Ovary (tissue), 9 donors: ENCODE data around the gene PRPF38B. TPM values are rescaled to one million over a fixed set of nuclear protein-coding genes. Genes with fewer than 3 reads are reported as not detected.

ENCODE experiments used
- DNase-seq, 5 donors: peaks; one replicate each; pipeline ENCODE4 v3.0.0-alpha.2; 2019 to 2020
- H3K27ac ChIP-seq, 2 donors: fragments of 200-600 bp; one replicate each; pipeline versions ENCODE4 v1.5.1 to v1.8.0; 2019 to 2022
- H3K27me3 ChIP-seq: fragments of 200-600 bp; one replicate; pipeline ENCODE4 v1.8.0; 2022
- H3K36me3 ChIP-seq: fragments of 200-600 bp; sonication (generic); one replicate; pipeline ENCODE4 v1.5.1; 2019
- H3K4me1 ChIP-seq: one replicate; pipeline ENCODE4 v1.8.1; 2013; ENCODE audit warnings: mild to moderate bottlenecking, moderate library complexity; ENCODE audit not compliant: insufficient read depth
- H3K4me3 ChIP-seq: fragments of 200-600 bp; sonication (generic); one replicate; pipeline ENCODE4 v1.5.1; 2017
- H3K9me3 ChIP-seq, 2 donors: fragments of 200-600 bp in 1 of 2; sonication (generic) in 1 of 2; one replicate each; pipeline versions ENCODE4 v1.5.1 to v1.8.1; 2013 to 2019; ENCODE audit warnings: mild to moderate bottlenecking in 1 of 2, moderate library complexity in 1 of 2
- EP300 ChIP-seq: sonication (generic); formaldehyde crosslinking; IDR thresholded peaks from one replicate; pipeline ENCODE4 v1.6.1; 2017; ENCODE audit warnings: antibody characterized with exemption
- POLR2A ChIP-seq: fragments of 450-650 bp; IDR thresholded peaks from one replicate; pipeline ENCODE4 v1.6.1; 2017; ENCODE audit warnings: antibody characterized with exemption, mild to moderate bottlenecking, moderate library complexity
- WGBS, 3 donors: extraction: QIAGEN DNeasy Blood & Tissue Kit in 1 of 3; methylation state at CpG; one replicate each; pipeline versions ENCODE4 v1.1.5 to v1.1.7; 2013 to 2017; 5-methylcytosine and 5-hydroxymethylcytosine counted together
- intact Hi-C, 4 donors: fragments of 100-400 bp; cut with DNase I; formaldehyde crosslinking; loops; one replicate each; pipeline versions ENCODE4 v1.11.0 to v1.15.1; 2022 to 2023
- polyA plus RNA-seq, 2 donors: library from polyadenylated mRNA; stranded (reverse); fragments of 200-250 nt in 1 of 2; fragments of 350-450 nt in 1 of 2; fragmentation: Illumina TruSeq in 1 of 2; extraction: RNeasy Lipid Tissue Mini Kit (QIAGEN cat#74804) in 1 of 2; gene quantifications; one replicate each; pipeline ENCODE4 v1.2.3, GENCODE V29; 2013 to 2014
- total RNA-seq, 7 donors: library from RNA; depleted of rRNA in 2 of 7; stranded (reverse); fragments of >200 nt in 2 of 7; fragmentation: NEBNext Ultra II Directional in 3 of 7; extraction: Animal tissue kit (Norgen Biotek cat#: 25700) in 3 of 7; gene quantifications; one replicate each; pipeline versions ENCODE4 v1.1.0 to v1.2.4, GENCODE V29; 2016 to 2023
- TF ChIP-seq, protein P1 (sequence below), 3 donors: fragments of 450-650 bp in 2 of 3; fragments of 200-600 bp in 1 of 3; IDR thresholded peaks; one replicate each; pipeline versions ENCODE4 v1.5.1 to v1.8.0; 2016 to 2022; ENCODE audit warnings: antibody characterized with exemption in 3 of 3, mild to moderate bottlenecking in 1 of 3
- donor health status: DM: no; HTN: no; CAD: no; lungs with moderate emphysema.
- donor health status: DM: no; HTN: no; CAD: no.
- donor health status: Bipolar disorder and iron deficiency.
- donor health status: DM: yes; HTN: yes; CAD: no.
- donor health status: DM: no; HTN: no; CAD: no.
- donor health status: DM: yes; HTN: yes; CAD: no.

PRPF38B gene
- total and polyA plus RNA-seq, 9 donors, result 16.5 to 36.2 (median 29.4) TPM

DNA sequence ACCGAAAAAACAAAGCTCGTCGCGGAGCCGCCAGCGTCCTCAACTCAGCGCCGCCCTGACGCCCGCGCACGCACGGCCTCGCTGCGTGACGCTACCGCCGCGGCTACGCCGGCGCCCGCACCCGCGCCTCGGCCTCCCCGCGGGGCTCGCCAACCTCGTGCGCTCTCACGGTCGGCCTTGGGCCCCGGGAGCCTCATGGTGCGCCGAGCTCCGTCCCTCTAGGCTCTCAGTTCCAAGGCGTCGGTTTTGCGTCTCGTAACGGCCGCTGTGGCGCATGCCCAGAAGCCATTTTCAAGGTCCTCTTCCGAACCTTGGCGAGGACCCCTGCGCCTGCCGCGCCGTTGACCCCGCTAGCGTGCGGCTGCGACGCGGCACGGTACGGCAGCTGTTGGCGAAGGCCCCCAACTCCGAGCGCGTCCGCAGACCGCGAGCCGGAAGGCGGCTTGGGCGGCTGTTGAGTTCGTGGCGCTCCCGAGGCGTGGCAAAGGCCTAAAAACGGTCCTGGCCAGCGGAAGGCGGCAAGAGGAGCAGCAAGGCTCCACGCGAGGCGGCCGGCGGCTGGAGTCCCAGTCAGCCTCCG, 31.0 kb upstream of the PRPF38B start, which contains the start of gene HENMT1:
Gene HENMT1, minus strand, starts transcription at position 64 of the 580 bp plus-strand sequence. CDS start 1,209 bp downstream, outside the sequence.
- DNase-seq, result peak; percentile 65 to 84 (median 72)
- H3K4me1 ChIP-seq, result no peaks in the 10 kb centered on the region

DNA sequence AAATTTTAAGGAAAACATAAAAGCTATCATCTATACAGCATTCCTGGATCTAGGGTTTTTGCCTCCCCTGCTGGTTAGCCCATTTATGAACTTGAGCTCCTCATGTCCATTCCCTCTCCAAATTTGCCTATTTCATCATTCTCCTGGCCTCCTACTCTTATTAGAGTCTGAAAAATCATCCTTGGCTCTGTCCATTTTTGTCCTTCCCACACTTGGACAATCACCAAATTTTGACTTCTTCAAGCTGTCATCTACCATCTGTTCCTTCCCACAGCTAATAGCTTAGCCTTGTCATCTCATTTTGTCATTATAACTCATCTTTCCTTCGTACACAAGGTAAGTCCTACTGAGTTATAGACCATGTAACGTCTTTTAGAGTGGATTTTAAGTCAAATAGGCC, 29.0 kb upstream of the PRPF38B start:
- intact Hi-C loops, result no loop called here
- DNase-seq, result no peak
- Histone ChIP-seq H3K4me1 (no peaks in the 10 kb centered on the region), H3K4me3 (no peak overlapping the region), H3K9me3 (no peaks in the 10 kb centered on the region), H3K36me3 (no peaks in the 10 kb centered on the region), H3K27me3 (no peaks in the 10 kb centered on the region), H3K27ac (no peak overlapping the region)
- TF ChIP-seq EP300, result no peak
- no peak for TF ChIP-seq POLR2A
- TF ChIP-seq, protein P1, sequence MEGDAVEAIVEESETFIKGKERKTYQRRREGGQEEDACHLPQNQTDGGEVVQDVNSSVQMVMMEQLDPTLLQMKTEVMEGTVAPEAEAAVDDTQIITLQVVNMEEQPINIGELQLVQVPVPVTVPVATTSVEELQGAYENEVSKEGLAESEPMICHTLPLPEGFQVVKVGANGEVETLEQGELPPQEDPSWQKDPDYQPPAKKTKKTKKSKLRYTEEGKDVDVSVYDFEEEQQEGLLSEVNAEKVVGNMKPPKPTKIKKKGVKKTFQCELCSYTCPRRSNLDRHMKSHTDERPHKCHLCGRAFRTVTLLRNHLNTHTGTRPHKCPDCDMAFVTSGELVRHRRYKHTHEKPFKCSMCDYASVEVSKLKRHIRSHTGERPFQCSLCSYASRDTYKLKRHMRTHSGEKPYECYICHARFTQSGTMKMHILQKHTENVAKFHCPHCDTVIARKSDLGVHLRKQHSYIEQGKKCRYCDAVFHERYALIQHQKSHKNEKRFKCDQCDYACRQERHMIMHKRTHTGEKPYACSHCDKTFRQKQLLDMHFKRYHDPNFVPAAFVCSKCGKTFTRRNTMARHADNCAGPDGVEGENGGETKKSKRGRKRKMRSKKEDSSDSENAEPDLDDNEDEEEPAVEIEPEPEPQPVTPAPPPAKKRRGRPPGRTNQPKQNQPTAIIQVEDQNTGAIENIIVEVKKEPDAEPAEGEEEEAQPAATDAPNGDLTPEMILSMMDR (IDR thresholded peaks at IDR 0.05), result no peak
- WGBS, 3 donors, result 80 to 91% (median 83%) methylated on average over 2 of the region's 2 CpGs

More for the DNA sequence above, 31.0 kb upstream of the PRPF38B start, which contains the start of gene HENMT1:
- H3K27ac ChIP-seq, result peak within 1 kb of the TSS; percentile 47 to 91
- H3K36me3 ChIP-seq, result no peaks in the 10 kb centered on the region
- H3K4me3 ChIP-seq, result peak within 1 kb of the TSS; percentile 51
- H3K9me3 ChIP-seq, result no peaks in the 10 kb centered on the region
- intact Hi-C loops, result no loop called here
- no peaks in the 10 kb centered on the region for H3K27me3 ChIP-seq
- 1 to 2% (median 2%) methylated on average over 73 to 81 of the region's 81 CpGs for WGBS, 3 donors
- TF ChIP-seq POLR2A, result no peak
- TF ChIP-seq, protein P1 (IDR thresholded peaks at IDR 0.05), result no peak
- no peak for TF ChIP-seq EP300

DNA sequence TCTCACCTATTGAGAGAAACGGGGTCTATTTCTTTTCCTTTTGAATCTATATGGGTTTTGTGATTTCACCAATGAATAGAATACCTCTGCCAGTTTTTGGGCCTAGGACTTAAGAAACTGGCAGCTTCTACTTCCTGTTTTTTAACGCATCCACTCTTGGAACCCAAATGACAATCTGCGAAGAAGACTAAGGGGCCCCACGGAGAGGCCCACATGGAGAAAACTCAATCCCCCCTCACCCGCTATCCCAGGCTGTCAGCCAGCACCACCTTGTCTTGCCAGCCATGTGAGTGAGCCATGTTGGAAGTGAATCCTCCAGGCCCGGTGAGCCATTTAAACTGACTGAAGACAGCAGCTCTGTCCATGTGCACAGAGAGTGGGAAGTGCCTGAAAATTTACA, 27.6 kb upstream of the PRPF38B start:
- 80 to 89% (median 84%) methylated on average over 6 of the region's 6 CpGs for whole genome bisulfite sequencing, 3 donors
- Histone ChIP-seq H3K36me3 (no peaks in the 10 kb centered on the region), H3K9me3 (no peaks in the 10 kb centered on the region), H3K4me3 (no peak overlapping the region), H3K27ac (no peak overlapping the region), H3K27me3 (no peaks in the 10 kb centered on the region), H3K4me1 (no peaks in the 10 kb centered on the region)
- no peak for DNase-seq
- intact Hi-C loops, result no loop called here
- no peak for TF ChIP-seq EP300
- TF ChIP-seq, protein P1 (IDR thresholded peaks at IDR 0.05), result no peak
- no peak for TF ChIP-seq POLR2A

DNA sequence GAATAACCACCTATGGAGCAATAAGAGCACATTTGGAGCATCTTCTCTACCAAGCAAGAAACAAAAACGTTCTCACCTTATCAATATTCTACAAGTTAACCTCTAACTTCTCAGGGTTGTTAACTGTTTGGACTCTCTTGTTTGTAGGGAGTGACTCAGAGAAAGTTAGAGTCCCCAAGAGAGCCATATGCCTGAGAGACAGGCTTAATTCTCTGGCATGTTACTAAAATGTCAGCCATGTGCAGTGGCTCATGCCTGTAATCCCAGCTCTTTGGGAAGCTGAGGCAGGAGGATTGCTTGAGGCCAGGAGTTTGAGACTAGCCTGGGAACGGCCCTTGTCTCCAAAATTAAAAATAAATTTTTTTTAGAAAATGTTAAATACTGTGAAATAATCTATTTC, 27.0 kb upstream of the PRPF38B start:
- H3K36me3 ChIP-seq, result no peaks in the 10 kb centered on the region
- no peaks in the 10 kb centered on the region for H3K9me3 ChIP-seq
- DNase-seq, result no peak
- no peaks in the 10 kb centered on the region for H3K27me3 ChIP-seq
- H3K27ac ChIP-seq, result no peak overlapping the region
- intact Hi-C loops, result no loop called here
- 58 to 64% (median 63%) methylated on average over 2 of the region's 2 CpGs for WGBS, 3 donors
- TF ChIP-seq, protein P1 (IDR thresholded peaks at IDR 0.05), result no peak
- TF ChIP-seq POLR2A (no peak), EP300 (no peak)
- no peak overlapping the region for H3K4me3 ChIP-seq
- no peaks in the 10 kb centered on the region for H3K4me1 ChIP-seq
